CD14-positive monocyte (primary cell): Measurements from ENCODE around the gene ZXDC. TPM values are rescaled to one million over a fixed set of nuclear protein-coding genes. Genes with fewer than 3 reads are reported as not detected.

Experiments
- DNase-seq, 3 donors: peaks; one replicate each; pipeline ENCODE4 v3.0.0-alpha.2; 2011 to 2022
- H2AFZ ChIP-seq: 2 replicates; pipeline ENCODE4 v1.6.0; 2012; ENCODE audit warnings: mild to moderate bottlenecking, low read depth, low read length, inconsistent platforms; ENCODE audit not compliant: insufficient read depth, poor library complexity, severe bottlenecking
- H3K27ac ChIP-seq, 2 donors: 1 replicate in 1 of 2; 2 replicates in 1 of 2; pipeline ENCODE4 v1.5.1; 2012 to 2013; ENCODE audit warnings: low read length in 2 of 2, control low read depth in 1 of 2, inconsistent platforms in 1 of 2, low read depth in 1 of 2, mild to moderate bottlenecking in 1 of 2
- H3K27me3 ChIP-seq, 2 donors: one replicate each; pipeline versions ENCODE4 v1.6.0 to v1.6.1; 2011 to 2013; ENCODE audit warnings: low read length in 2 of 2; ENCODE audit not compliant: control insufficient read depth in 2 of 2, insufficient read depth in 2 of 2
- H3K36me3 ChIP-seq, 2 donors: replicated peaks in 1 of 2; 1 replicate in 1 of 2; 2 replicates in 1 of 2; pipeline versions ENCODE4 v1.5.1 to v1.6.1; 2012 to 2013; ENCODE audit warnings: low read length in 2 of 2, control low read depth in 1 of 2, inconsistent platforms in 1 of 2, mild to moderate bottlenecking in 1 of 2; ENCODE audit not compliant: insufficient read depth in 2 of 2, control insufficient read depth in 1 of 2
- H3K4me1 ChIP-seq, 2 donors: 1 replicate in 1 of 2; 2 replicates in 1 of 2; pipeline versions ENCODE4 v1.5.1 to v1.6.1; 2012 to 2013; ENCODE audit warnings: low read length in 2 of 2, control low read depth in 1 of 2, inconsistent platforms in 1 of 2, mild to moderate bottlenecking in 1 of 2, moderate library complexity in 1 of 2; ENCODE audit not compliant: insufficient read depth in 2 of 2, control insufficient read depth in 1 of 2
- H3K4me2 ChIP-seq: replicated peaks from 2 replicates; pipeline ENCODE3; 2012; ENCODE audit warnings: low read length, moderate library complexity, mild to moderate bottlenecking; ENCODE audit not compliant: poor library complexity, severe bottlenecking; ENCODE audit errors: extremely low read depth
- H3K4me3 ChIP-seq, 3 experiments: fragments of 200-600 bp in 1 of 3; sonication (generic) in 1 of 3; replicated peaks in 1 of 3; 1 replicate in 2 of 3; 2 replicates in 1 of 3; pipeline ENCODE4 v1.5.1; 2011 to 2013; ENCODE audit warnings: low read length in 3 of 3, mild to moderate bottlenecking in 3 of 3, control low read depth in 2 of 3, low read depth in 2 of 3, inconsistent platforms in 1 of 3, moderate library complexity in 1 of 3
- H3K79me2 ChIP-seq: 2 replicates; pipeline ENCODE4 v1.6.0; 2012; ENCODE audit warnings: mild to moderate bottlenecking, control low read depth, inconsistent platforms, low read length, moderate library complexity; ENCODE audit not compliant: insufficient read depth
- H3K9ac ChIP-seq: 2 replicates; pipeline ENCODE4 v1.6.0; 2017; ENCODE audit warnings: low read length, mild to moderate bottlenecking; ENCODE audit not compliant: insufficient read depth, poor library complexity, severe bottlenecking
- H3K9me3 ChIP-seq, 2 donors: replicated peaks in 1 of 2; 1 replicate in 1 of 2; 2 replicates in 1 of 2; pipeline versions ENCODE4 v1.5.1 to v1.6.1; 2012 to 2013; ENCODE audit warnings: low read length in 2 of 2, control low read depth in 1 of 2; ENCODE audit not compliant: control insufficient read depth in 1 of 2, insufficient read depth in 1 of 2
- H4K20me1 ChIP-seq: 2 replicates; pipeline ENCODE4 v1.6.0; 2012; ENCODE audit warnings: mild to moderate bottlenecking, low read length, control low read depth, moderate library complexity; ENCODE audit not compliant: insufficient read depth
- H3K27ac Mint-ChIP-seq, 7 donors: one replicate each; pipeline ENCODE4 v1.8.0; 2020; ENCODE audit warnings: mild to moderate bottlenecking in 7 of 7, mixed read lengths in 7 of 7, moderate library complexity in 6 of 7, inconsistent platforms in 2 of 7
- H3K27me3 Mint-ChIP-seq, 3 donors: one replicate each; pipeline ENCODE4 v1.8.0; 2021 to 2022; ENCODE audit warnings: low read depth in 3 of 3, mild to moderate bottlenecking in 3 of 3, mixed read lengths in 3 of 3, moderate library complexity in 3 of 3, inconsistent platforms in 1 of 3
- H3K36me3 Mint-ChIP-seq, 2 donors: one replicate each; pipeline ENCODE4 v1.8.0; 2020; ENCODE audit warnings: mixed read lengths in 2 of 2, inconsistent platforms in 1 of 2, mild to moderate bottlenecking in 1 of 2
- H3K4me1 Mint-ChIP-seq: one replicate; pipeline ENCODE4 v1.8.0; 2020; ENCODE audit warnings: mild to moderate bottlenecking, mixed read lengths
- H3K4me3 Mint-ChIP-seq, 2 donors: one replicate each; pipeline ENCODE4 v1.8.0; 2020; ENCODE audit warnings: mild to moderate bottlenecking in 2 of 2, mixed read lengths in 2 of 2, moderate library complexity in 1 of 2
- H3K9me3 Mint-ChIP-seq, 7 donors: one replicate each; pipeline ENCODE4 v1.8.0; 2020 to 2022; ENCODE audit warnings: mixed read lengths in 7 of 7, mild to moderate bottlenecking in 6 of 7, moderate library complexity in 6 of 7, inconsistent platforms in 2 of 7
- CTCF ChIP-seq: fragments of 200-600 bp; IDR thresholded peaks from one replicate; pipeline ENCODE4 v1.8.0; 2022; ENCODE audit warnings: antibody characterized with exemption, mild to moderate bottlenecking
- WGBS: methylation state at CpG from one replicate; pipeline ENCODE4 v1.1.5; 2013; ENCODE audit warnings: missing lambda C conversion rate; ENCODE audit not compliant: insufficient coverage; 5-methylcytosine and 5-hydroxymethylcytosine counted together
- intact Hi-C, 2 donors: fragments of 100-400 bp; cut with micrococcal nuclease; formaldehyde crosslinking; loops; one replicate each; pipeline versions ENCODE4 v1.15.0 to v1.15.1; 2023
- polyA plus RNA-seq, 3 donors: library from polyadenylated mRNA; depleted of rRNA in 1 of 3; unstranded in 2 of 3; stranded (reverse) in 1 of 3; fragments of 300-500 nt in 2 of 3; fragments of >200 nt in 1 of 3; fragmentation: Illumina TruSeq in 2 of 3; gene quantifications; 1 replicate in 2 of 3; 2 replicates in 1 of 3; pipeline ENCODE4 v1.2.3, GENCODE V29; 2012 to 2021

The ZXDC gene
- polyA plus RNA-seq, 3 donors, result 6.3 to 44.8 (median 9.7) TPM

- no peaks in the 10 kb centered on the region for H3K27me3 Mint-ChIP-seq
- Histone ChIP-seq H3K4me1 (peaks cover 43 to 45% of the 10 kb centered on the region in 2 donors), H3K4me2 (no peak overlapping the region), H3K9ac (no peak overlapping the region), H3K36me3 (peaks cover 77 to 92% of the 10 kb centered on the region in 2 donors), H4K20me1 (peaks cover 100% of the 10 kb centered on the region), H3K79me2 (peaks cover 85% of the 10 kb centered on the region), H3K27ac (no peak overlapping the region), H2AFZ (no peak overlapping the region), H3K9me3 (no peaks in the 10 kb centered on the region), H3K27me3 (no peaks in the 10 kb centered on the region), H3K4me3 (no peak overlapping the region)
- intact Hi-C loops, result loop anchor here in 1 of 2 donors (10.0 kb wide), 1 partner anchor 109 kb away; the partner anchor contains the start of gene KLF15
- H3K27ac Mint-ChIP-seq, result no peak overlapping the region
- peaks cover 0 to 3% (median 0%) of the 10 kb centered on the region in 7 donors for H3K9me3 Mint-ChIP-seq
- peaks cover 41% of the 10 kb centered on the region for H3K4me1 Mint-ChIP-seq
- no peak for TF ChIP-seq CTCF
- no peak overlapping the region for H3K4me3 Mint-ChIP-seq
- peaks cover 84 to 96% of the 10 kb centered on the region in 2 donors for H3K36me3 Mint-ChIP-seq
- DNase-seq, result no peak
- WGBS, result 100% methylated on average over 1 of the region's 2 CpGs
Observed at GRCh38 chr3:126463521-126463920, 12.2 kb downstream of the ZXDC start.

- no peak overlapping the region for H3K4me3 Mint-ChIP-seq
- H4K20me1 ChIP-seq, result peaks cover 100% of the 10 kb centered on the region
- no peaks in the 10 kb centered on the region for H3K27me3 Mint-ChIP-seq
- H3K9me3 ChIP-seq, result no peaks in the 10 kb centered on the region
- no peaks in the 10 kb centered on the region for H3K9me3 Mint-ChIP-seq
- H3K9ac ChIP-seq, result no peak overlapping the region
- peaks cover 85 to 96% of the 10 kb centered on the region in 2 donors for H3K36me3 Mint-ChIP-seq
- no peak overlapping the region for H3K27ac ChIP-seq
- H3K4me2 ChIP-seq, result no peak overlapping the region
- H3K27ac Mint-ChIP-seq, result peak overlapping the region in 1 of 7 donors; percentile 10
- H3K36me3 ChIP-seq, result peaks cover 83 to 92% of the 10 kb centered on the region in 2 donors
- H3K27me3 ChIP-seq, result no peaks in the 10 kb centered on the region
- no peak for TF ChIP-seq CTCF
- no peak for DNase-seq
- intact Hi-C loops, result loop anchor here in 1 of 2 donors (10.0 kb wide), 1 partner anchor 107 kb away; the partner anchor contains the start of gene KLF15
- no peak overlapping the region for H2AFZ ChIP-seq
- peaks cover 21% of the 10 kb centered on the region for H3K4me1 Mint-ChIP-seq
- H3K4me1 ChIP-seq, result peaks cover 24 to 26% of the 10 kb centered on the region in 2 donors
- no peak overlapping the region for H3K4me3 ChIP-seq
- WGBS, result 100% methylated on average over 8 of the region's 17 CpGs
- H3K79me2 ChIP-seq, result peaks cover 85% of the 10 kb centered on the region
Observed at GRCh38 chr3:126461450-126462070, 14.1 kb downstream of the ZXDC start.
